HepG2 (cell line): ENCODE measurements around the gene B4GALT2. TPM values are rescaled to one million over a fixed set of nuclear protein-coding genes. Genes with fewer than 3 reads are reported as not detected.

Source experiments
- CHD2 ChIP-seq: IDR thresholded peaks from 2 replicates; pipeline ENCODE4 v1.6.1; 2011; ENCODE audit warnings: low read depth, low read length, improper control_type of control experiment
- EEA1 ChIP-seq: sonication (generic); formaldehyde crosslinking; IDR thresholded peaks from 2 replicates; pipeline ENCODE4 v1.5.1; 2020; ENCODE audit warnings: mild to moderate bottlenecking, missing genetic modification reagents, borderline replicate concordance
- FLYWCH1 ChIP-seq: sonication (generic); formaldehyde crosslinking; IDR thresholded peaks from 2 replicates; pipeline ENCODE4 v1.8.1; 2023; ENCODE audit warnings: mild to moderate bottlenecking, missing genetic modification reagents
- FOXK1 ChIP-seq: sonication (generic); formaldehyde crosslinking; IDR thresholded peaks from 2 replicates; pipeline ENCODE4 v1.4.0; 2020; ENCODE audit warnings: low read depth, missing genetic modification reagents, borderline replicate concordance
- FOXM1 ChIP-seq: sonication (generic); formaldehyde crosslinking; IDR thresholded peaks from 2 replicates; pipeline ENCODE4 v1.5.0; 2020; ENCODE audit warnings: missing genetic modification reagents
- FOXO1 ChIP-seq: sonication (generic); formaldehyde crosslinking; IDR thresholded peaks from 2 replicates; pipeline ENCODE4 v1.4.0; 2020; ENCODE audit warnings: missing genetic modification reagents
- HNRNPL ChIP-seq: fragments of 200-400 bp; formaldehyde crosslinking; IDR thresholded peaks from 2 replicates; pipeline ENCODE4 v1.6.1; 2017; ENCODE audit warnings: mild to moderate bottlenecking, low read depth, low read length
- ISL2 ChIP-seq: sonication (generic); formaldehyde crosslinking; IDR thresholded peaks from 2 replicates; pipeline ENCODE4 v1.5.0; 2020; ENCODE audit warnings: missing genetic modification reagents
- KDM3A ChIP-seq: IDR thresholded peaks from 2 replicates; pipeline ENCODE4 v1.6.1; 2018; ENCODE audit warnings: low read depth, missing compliant biosample characterization
- KLF16 ChIP-seq, 2 experiments: sonication (generic) in 1 of 2; formaldehyde crosslinking in 1 of 2; IDR thresholded peaks; 2 replicates each; pipeline versions ENCODE4 v1.6.1 to v1.8.0; 2016 to 2023; ENCODE audit warnings: missing genetic modification reagents in 2 of 2, missing compliant biosample characterization in 1 of 2
- KLF9 ChIP-seq: IDR thresholded peaks from 2 replicates; pipeline ENCODE4 v1.6.1; 2016; ENCODE audit warnings: low read depth
- MAFG ChIP-seq: sonication (generic); formaldehyde crosslinking; IDR thresholded peaks from 2 replicates; pipeline ENCODE4 v1.5.1; 2020; ENCODE audit warnings: mild to moderate bottlenecking, missing genetic modification reagents
- MLLT10 ChIP-seq: sonication (generic); formaldehyde crosslinking; IDR thresholded peaks from 2 replicates; pipeline ENCODE4 v1.4.0; 2020; ENCODE audit warnings: missing genetic modification reagents
- NFE2L1 ChIP-seq: sonication (generic); formaldehyde crosslinking; IDR thresholded peaks from 2 replicates; pipeline ENCODE4 v1.4.0; 2020; ENCODE audit warnings: missing genetic modification reagents, mild to moderate bottlenecking, borderline replicate concordance
- NR2C2 ChIP-seq: sonication (generic); formaldehyde crosslinking; IDR thresholded peaks from 2 replicates; pipeline ENCODE4 v1.4.0; 2020; ENCODE audit warnings: missing genetic modification reagents, mild to moderate bottlenecking, moderate library complexity, borderline replicate concordance
- PRPF4 ChIP-seq: fragments of 200-400 bp; formaldehyde crosslinking; IDR thresholded peaks from 2 replicates; pipeline ENCODE4 v1.6.1; 2016; ENCODE audit warnings: low read length, low read depth; ENCODE audit not compliant: poor library complexity, severe bottlenecking
- RAD21 ChIP-seq: fragments of 450-650 bp; formaldehyde crosslinking; IDR thresholded peaks from 2 replicates; pipeline ENCODE4 v1.5.0; 2020; ENCODE audit warnings: mild to moderate bottlenecking
- SMARCC2 ChIP-seq: fragments of 450-650 bp; IDR thresholded peaks from 2 replicates; pipeline ENCODE4 v1.6.1; 2017; ENCODE audit warnings: antibody characterized with exemption, mild to moderate bottlenecking
- ZBTB34 ChIP-seq: sonication (generic); formaldehyde crosslinking; IDR thresholded peaks from 2 replicates; pipeline ENCODE4 v1.8.0; 2022; ENCODE audit warnings: mild to moderate bottlenecking, missing genetic modification reagents
- ZBTB39 ChIP-seq: sonication (generic); formaldehyde crosslinking; IDR thresholded peaks from 2 replicates; pipeline ENCODE4 v1.5.0; 2020; ENCODE audit warnings: missing genetic modification reagents
- ZC3H13 ChIP-seq: sonication (generic); formaldehyde crosslinking; IDR thresholded peaks from 2 replicates; pipeline ENCODE4 v1.8.1; 2023; ENCODE audit warnings: mild to moderate bottlenecking, missing genetic modification reagents, moderate library complexity
- ZNF362 ChIP-seq: sonication (generic); formaldehyde crosslinking; IDR thresholded peaks from 2 replicates; pipeline ENCODE4 v1.4.0; 2020; ENCODE audit warnings: missing genetic modification reagents, mild to moderate bottlenecking, borderline replicate concordance
- ZNF704 ChIP-seq: sonication (generic); formaldehyde crosslinking; IDR thresholded peaks from 2 replicates; pipeline ENCODE4 v1.8.1; 2023; ENCODE audit warnings: mild to moderate bottlenecking, inconsistent platforms, moderate library complexity, missing genetic modification reagents, borderline replicate concordance
- ZNF83 ChIP-seq: sonication (generic); formaldehyde crosslinking; IDR thresholded peaks from 2 replicates; pipeline ENCODE4 v1.4.0; 2020; ENCODE audit warnings: missing genetic modification reagents, mild to moderate bottlenecking, borderline replicate concordance
- ZSCAN12 ChIP-seq: sonication (generic); formaldehyde crosslinking; IDR thresholded peaks from 2 replicates; pipeline ENCODE4 v1.9.0; 2021; ENCODE audit warnings: mild to moderate bottlenecking, missing genetic modification reagents
- polyA plus RNA-seq, 8 experiments: library from polyadenylated mRNA; depleted of rRNA in 3 of 8; stranded (reverse) in 7 of 8; unstranded in 1 of 8; fragments of >200 nt; fragmentation: Illumina TruSeq in 4 of 8; extraction: Trizol in 4 of 8; gene quantifications; 2 replicates each; pipeline versions ENCODE4 v1.2.1 to v1.2.3, GENCODE V29; 2011 to 2016; ENCODE audit warnings: low read depth in 4 of 8, missing spikeins in 1 of 8, mixed read lengths in 1 of 8; ENCODE audit not compliant: insufficient read depth in 1 of 8
- total RNA-seq, 5 experiments: library from RNA; depleted of rRNA; stranded (reverse); fragments of >200 nt; fragmentation: Illumina TruSeq; extraction: Trizol; gene quantifications; 2 replicates each; pipeline ENCODE4 v1.2.3, GENCODE V29; 2016; ENCODE audit warnings: low read depth in 1 of 5

The B4GALT2 gene
- total and polyA plus RNA-seq, 2 of the 13 experiments (the other 11 are each of a cell fraction or from before 2014, with no cell fraction given): 41.9 to 78.0 TPM

- TF ChIP-seq ZBTB34 (CRISPR knock-in tag): peak; percentile 85
- TF ChIP-seq KLF16 (CRISPR knock-in tag; IDR thresholded peaks at IDR 0.05): peak in 1 of 2 experiments; percentile 88; a peak in 2 of 4 replicates
- TF ChIP-seq MLLT10 (CRISPR knock-in tag): no peak
- TF ChIP-seq ZSCAN12 (CRISPR knock-in tag): no peak
- TF ChIP-seq NFE2L1: no peak
- TF ChIP-seq SMARCC2: no peak
- TF ChIP-seq ZNF704 (CRISPR knock-in tag): 0 out of 2 replicates have a peak, but pooled peaks have one; percentile 58
- peak; percentile 87 for TF ChIP-seq ZC3H13
- TF ChIP-seq ZNF83 (CRISPR knock-in tag): no peak; the same call in 1 of the 2 replicates
- no peak for TF ChIP-seq ZNF362 (CRISPR knock-in tag)
- TF ChIP-seq FOXK1 (CRISPR knock-in tag): peak; percentile 90
- TF ChIP-seq NR2C2 (CRISPR knock-in tag): peak; percentile 93
- 0 out of 2 replicates have a peak, but pooled peaks have one; percentile 52 for TF ChIP-seq HNRNPL
- TF ChIP-seq ZBTB39 (CRISPR knock-in tag): no peak
- TF ChIP-seq PRPF4: no peak
- no peak for TF ChIP-seq CHD2
- peak; percentile 51; the same call in 1 of the 2 replicates for TF ChIP-seq ISL2 (CRISPR knock-in tag)
- TF ChIP-seq KDM3A (CRISPR knock-in tag): 0 out of 2 replicates have a peak, but pooled peaks have one; percentile 52
- no peak for TF ChIP-seq MAFG
- no peak for TF ChIP-seq FLYWCH1 (CRISPR knock-in tag)
- peak; percentile 72 for TF ChIP-seq RAD21 (CRISPR knock-in tag)
- TF ChIP-seq KLF9 (CRISPR knock-in tag): no peak
- no peak for TF ChIP-seq EEA1 (CRISPR knock-in tag)
- TF ChIP-seq FOXM1 (CRISPR knock-in tag): 0 out of 2 replicates have a peak, but pooled peaks have one; percentile 60
- peak; percentile 54; the same call in 1 of the 2 replicates for TF ChIP-seq FOXO1 (CRISPR knock-in tag)
Observed at GRCh38 chr1:43946236-43947060, 32.6 kb upstream of the B4GALT2 start, which contains the start of gene IPO13 (continued).
